Measurements from ENCODE around the gene SMAD3. TPM values are rescaled to one million over a fixed set of nuclear protein-coding genes. Genes with fewer than 3 reads are reported as not detected.

The SMAD3 gene
- total and polyA plus RNA-seq, 3 experiments from 2014 or later, result 30.2 to 34.2 (median 31.7) TPM

DNA sequence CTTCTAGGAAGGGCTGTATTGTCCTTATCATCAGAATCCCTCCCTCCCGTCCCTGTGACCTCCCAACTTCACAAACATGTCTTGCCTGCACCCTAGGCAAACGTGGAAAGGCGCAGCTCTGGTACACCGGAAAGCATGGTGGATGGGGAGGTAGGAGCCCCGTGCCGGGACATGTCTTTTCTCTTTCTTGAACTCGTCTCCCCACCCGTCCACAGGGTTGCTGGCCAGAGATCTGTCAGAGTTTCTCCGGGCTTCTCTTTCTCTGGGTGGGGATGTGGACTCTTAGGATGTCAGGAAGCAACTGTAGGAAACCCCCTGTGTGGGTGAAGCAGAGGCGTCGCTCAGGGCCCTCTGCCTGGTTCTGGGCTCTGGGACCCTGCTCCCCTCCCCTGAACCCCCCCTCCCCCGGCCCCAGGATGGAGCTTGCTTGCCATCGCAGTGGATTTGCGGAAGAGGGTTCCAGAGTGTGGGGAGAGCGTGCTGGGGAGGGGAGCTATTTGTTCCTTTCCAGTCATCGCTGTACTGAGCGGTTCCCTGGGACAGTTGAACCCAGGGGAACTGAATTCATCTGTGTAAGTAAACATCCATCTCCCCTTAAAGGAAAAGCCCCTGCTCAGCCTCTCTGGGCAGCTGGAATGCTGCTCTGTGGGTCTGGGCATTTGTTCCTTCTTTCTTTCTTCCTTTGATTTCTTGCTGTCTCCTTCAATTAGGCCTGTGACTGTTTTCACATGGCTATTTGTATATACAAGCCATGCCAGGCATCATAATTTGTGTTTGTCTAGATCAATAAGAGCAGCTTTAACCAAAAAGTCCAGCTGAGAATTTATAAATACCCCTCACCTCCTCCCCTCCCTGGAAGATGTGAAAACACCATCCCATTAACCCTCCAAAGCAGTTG, 72.8 kb downstream of the SMAD3 start:
- ChIA-PET POLR2A (interaction anchor here (1.3 kb wide), 1 partner anchor 14 kb away, joined by 3 read pairs; no protein-coding TSS in a partner anchor), CTCF (interaction anchor here (1.0 kb wide), 1 partner anchor 17 kb away, joined by 3 read pairs; no protein-coding TSS in a partner anchor)
- Mint-ChIP-seq H3K27me3 (no peaks in the 10 kb centered on the region), H3K36me3 (peaks cover 0 to 33% (median 3%) of the 10 kb centered on the region in 3 donors), H3K4me1 (peaks cover 84 to 100% (median 98%) of the 10 kb centered on the region in 3 donors), H3K4me3 (peak overlapping the region; percentile 0 to 54 (median 26)), H3K27ac (peak overlapping the region; percentile 13 to 100 (median 98)), H3K9me3 (no peaks in the 10 kb centered on the region)
- Histone ChIP-seq H3K27me3 (ENCODE audit: insufficient read depth, low read length, poor library complexity, severe bottlenecking) (no peaks in the 10 kb centered on the region), H3K4me3 (ENCODE audit: low read length) (no peak overlapping the region), H3K36me3 (ENCODE audit: insufficient read depth, low read length) (no peaks in the 10 kb centered on the region), H3K4me1 (ENCODE audit: insufficient read depth, low read length) (peaks cover 80% of the 10 kb centered on the region), H3K9me3 (ENCODE audit: low read length) (no peaks in the 10 kb centered on the region), H3K27ac (ENCODE audit: low read depth, low read length) (no peak overlapping the region)
- no peak for DNase-seq

DNA sequence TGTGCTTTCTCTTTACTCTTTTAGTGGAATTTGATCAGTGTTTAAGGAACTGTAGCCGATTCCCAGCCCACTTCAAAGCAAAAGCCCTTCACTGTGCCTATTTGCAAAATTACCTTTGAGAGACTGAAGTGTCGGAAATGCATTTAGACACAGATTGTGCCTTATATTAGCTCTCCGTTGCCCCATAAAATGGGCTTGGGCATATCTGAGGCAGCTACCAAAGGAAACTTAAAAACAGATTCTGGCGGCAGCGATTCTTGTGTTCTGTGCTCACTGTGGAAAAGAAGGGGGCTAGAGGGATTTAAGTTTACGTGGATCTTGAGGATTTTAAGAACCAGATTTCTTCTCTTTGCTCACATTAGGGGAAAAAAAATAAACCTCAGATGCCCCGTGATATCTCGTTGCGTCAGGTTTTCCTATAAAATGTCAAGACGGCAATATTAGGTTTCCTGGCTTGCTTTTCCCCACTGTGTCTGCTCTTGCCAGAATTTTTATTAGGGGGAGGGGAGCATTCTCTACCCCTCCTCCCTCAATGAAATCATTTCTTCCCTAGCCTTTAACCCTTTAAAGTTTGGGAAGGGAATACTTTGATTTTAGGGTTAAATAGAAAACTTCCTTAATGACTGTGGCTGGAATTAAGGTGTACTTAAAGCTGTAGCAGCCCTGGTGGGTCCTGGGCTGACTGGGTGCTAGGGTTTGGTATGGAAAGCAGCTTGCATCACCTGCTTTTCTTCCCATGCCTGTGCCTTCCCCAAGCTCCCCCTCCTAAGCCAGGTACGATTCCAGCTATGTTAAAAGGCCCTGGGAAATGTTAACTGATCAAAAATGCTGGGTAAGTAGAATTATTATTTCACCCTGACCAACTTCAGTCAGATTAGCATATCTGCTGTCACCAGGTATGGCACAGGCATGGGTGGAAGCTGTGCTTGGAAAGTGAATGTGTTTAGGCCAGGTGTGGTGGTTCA, 73.8 kb downstream of the SMAD3 start:
- H3K27ac Mint-ChIP-seq, result peak overlapping the region; percentile 13 to 100 (median 78)
- H3K4me1 Mint-ChIP-seq, result peaks cover 79 to 100% (median 96%) of the 10 kb centered on the region in 3 donors
- Histone ChIP-seq H3K36me3 (ENCODE audit: insufficient read depth, low read length) (no peaks in the 10 kb centered on the region), H3K4me3 (ENCODE audit: low read length) (no peak overlapping the region), H3K27ac (ENCODE audit: low read depth, low read length) (no peak overlapping the region), H3K4me1 (ENCODE audit: insufficient read depth, low read length) (peaks cover 73% of the 10 kb centered on the region), H3K27me3 (ENCODE audit: insufficient read depth, low read length, poor library complexity, severe bottlenecking) (no peaks in the 10 kb centered on the region), H3K9me3 (ENCODE audit: low read length) (no peaks in the 10 kb centered on the region)
- ChIA-PET POLR2A (interaction anchor here (0.8 kb wide), 1 partner anchor 22 kb away, joined by 3 read pairs; no protein-coding TSS in a partner anchor), CTCF (no interaction called here)
- no peak for DNase-seq
- no peaks in the 10 kb centered on the region for H3K27me3 Mint-ChIP-seq
- no peaks in the 10 kb centered on the region for H3K9me3 Mint-ChIP-seq
- H3K4me3 Mint-ChIP-seq, result peak overlapping the region in 5 of 7 donors; percentile 0 to 72 (median 59)
- peaks cover 0 to 32% (median 3%) of the 10 kb centered on the region in 3 donors for H3K36me3 Mint-ChIP-seq

DNA sequence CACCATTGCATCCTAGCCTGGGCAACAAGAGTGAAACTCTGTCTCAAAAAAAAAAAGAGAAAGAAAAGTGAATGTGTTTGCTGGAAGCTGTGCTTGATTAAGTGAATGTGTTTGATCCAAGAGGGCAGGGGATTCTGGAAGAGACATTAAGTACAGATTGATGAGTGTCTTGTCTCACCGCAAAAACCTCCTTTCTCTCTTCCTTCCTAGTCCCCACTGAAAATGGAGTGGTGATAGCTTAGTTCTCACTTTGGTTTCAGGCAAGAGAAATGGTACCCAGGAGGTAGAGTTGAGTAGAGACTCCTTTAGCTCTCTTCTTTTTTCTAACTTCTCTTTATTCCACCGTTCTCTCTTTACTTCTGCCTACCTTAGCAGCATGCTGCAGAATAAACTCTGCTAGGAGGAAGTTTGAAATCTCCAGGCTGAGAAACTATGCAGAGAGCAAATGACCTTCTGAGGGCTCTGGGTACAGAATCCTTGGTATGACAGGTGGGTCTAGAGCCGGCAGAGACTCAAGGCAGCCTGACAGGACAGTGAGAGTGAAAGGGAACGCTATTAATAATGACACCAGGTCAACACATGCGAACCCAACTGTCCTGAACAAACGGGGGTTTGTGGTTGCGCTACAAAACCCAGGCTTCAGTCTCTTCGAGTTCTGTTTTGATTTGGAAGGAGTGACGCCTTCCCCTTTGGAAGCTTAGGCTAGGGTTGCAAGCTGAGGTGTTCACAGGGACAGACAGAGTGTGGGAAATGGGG, 74.9 kb downstream of the SMAD3 start:
- ChIA-PET POLR2A (interaction anchor here (0.8 to 0.9 kb wide), 2 partner anchors 10 to 23 kb away, joined by 3 to 5 read pairs; no protein-coding TSS in a partner anchor), CTCF (interaction anchor here (1.4 kb wide), 1 partner anchor 20 kb away, joined by 3 read pairs; no protein-coding TSS in a partner anchor)
- H3K4me1 ChIP-seq (ENCODE audit: insufficient read depth, low read length), result peaks cover 73% of the 10 kb centered on the region
- H3K36me3 Mint-ChIP-seq, result peaks cover 0 to 29% (median 3%) of the 10 kb centered on the region in 3 donors
- no peaks in the 10 kb centered on the region for H3K9me3 ChIP-seq (ENCODE audit: low read length)
- no peak for DNase-seq
- peak overlapping the region; percentile 6 to 72 (median 66) for H3K4me3 Mint-ChIP-seq
- no peaks in the 10 kb centered on the region for H3K36me3 ChIP-seq (ENCODE audit: insufficient read depth, low read length)
- H3K27me3 ChIP-seq (ENCODE audit: insufficient read depth, low read length, poor library complexity, severe bottlenecking), result no peaks in the 10 kb centered on the region
- H3K4me1 Mint-ChIP-seq, result peaks cover 79 to 100% (median 96%) of the 10 kb centered on the region in 3 donors
- H3K27ac ChIP-seq (ENCODE audit: low read depth, low read length), result no peak overlapping the region
- H3K27me3 Mint-ChIP-seq, result no peaks in the 10 kb centered on the region
- H3K9me3 Mint-ChIP-seq, result no peaks in the 10 kb centered on the region
- peak overlapping the region; percentile 64 to 95 (median 85) for H3K27ac Mint-ChIP-seq
- no peak overlapping the region for H3K4me3 ChIP-seq (ENCODE audit: low read length)

DNA sequence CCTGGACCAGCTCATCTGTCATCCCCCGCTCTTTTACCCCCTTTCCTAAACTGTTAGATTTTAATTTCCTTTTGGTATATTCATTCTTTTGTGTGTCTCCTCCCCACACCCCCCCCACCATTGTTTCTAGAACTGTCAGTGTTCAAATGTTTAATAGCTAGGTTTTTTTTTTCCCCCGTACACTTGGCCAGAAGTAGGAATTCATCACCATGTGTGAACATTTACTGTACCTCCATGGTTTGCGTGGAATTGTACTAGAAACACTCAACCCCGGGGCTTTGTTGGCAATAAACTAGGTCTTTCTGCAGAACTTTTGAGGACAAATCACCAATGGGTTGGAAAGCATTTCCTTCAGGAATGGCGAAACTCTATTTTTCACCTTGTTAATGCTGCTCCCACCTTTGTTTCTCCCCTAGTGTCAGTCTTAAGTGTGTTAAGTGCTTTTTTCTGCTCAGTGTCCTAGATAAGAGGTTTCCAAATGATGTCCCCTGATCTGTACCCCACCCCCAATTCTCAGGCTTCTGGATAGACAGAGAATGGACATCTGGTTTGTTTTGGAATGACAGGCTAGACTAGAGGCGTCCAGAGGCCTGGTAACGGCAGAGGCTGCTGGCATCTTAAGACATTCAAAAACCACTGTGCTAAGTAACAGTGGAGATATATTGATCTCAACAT, 76.8 kb downstream of the SMAD3 start:
- no peak overlapping the region for H3K27ac ChIP-seq (ENCODE audit: low read depth, low read length)
- no peaks in the 10 kb centered on the region for H3K36me3 ChIP-seq (ENCODE audit: insufficient read depth, low read length)
- Mint-ChIP-seq H3K4me1 (peaks cover 83 to 100% (median 96%) of the 10 kb centered on the region in 3 donors), H3K9me3 (no peaks in the 10 kb centered on the region), H3K36me3 (peaks cover 0 to 29% (median 3%) of the 10 kb centered on the region in 3 donors), H3K27me3 (peaks cover 0 to 2% of the 10 kb centered on the region in 2 donors), H3K4me3 (no peak overlapping the region), H3K27ac (peak overlapping the region in 7 of 8 donors; percentile 59 to 92 (median 72))
- POLR2A ChIA-PET, result interaction anchor here (0.6 kb wide), 1 partner anchor 69 kb away, joined by 8 read pairs; no protein-coding TSS in a partner anchor
- no peaks in the 10 kb centered on the region for H3K27me3 ChIP-seq (ENCODE audit: insufficient read depth, low read length, poor library complexity, severe bottlenecking)
- peaks cover 76% of the 10 kb centered on the region for H3K4me1 ChIP-seq (ENCODE audit: insufficient read depth, low read length)
- DNase-seq, result no peak
- CTCF ChIA-PET, result interaction anchor here (0.7 to 1.2 kb wide), 3 partner anchors 12 to 77 kb away, joined by 3 to 4 read pairs (median 3); partner anchors contain the start of gene SMAD3
- H3K4me3 ChIP-seq (ENCODE audit: low read length), result no peak overlapping the region
- H3K9me3 ChIP-seq (ENCODE audit: low read length), result no peaks in the 10 kb centered on the region

DNA sequence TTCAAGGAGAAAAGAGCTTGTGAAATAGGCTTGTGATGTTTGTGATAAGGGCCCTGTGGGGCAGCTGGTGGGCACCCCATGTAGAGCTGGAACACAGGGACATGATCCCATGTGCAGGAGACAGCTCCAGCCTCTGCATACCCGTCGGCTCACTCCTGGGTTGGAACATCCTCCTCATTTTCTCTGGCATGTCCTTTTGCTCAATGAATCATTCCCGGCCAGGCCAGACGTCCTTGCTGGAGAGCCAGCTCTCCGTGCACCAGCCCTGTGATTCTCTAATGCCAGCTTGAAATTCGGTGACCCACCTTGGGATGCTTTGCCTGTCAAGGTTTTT, 77.3 kb downstream of the SMAD3 start:
- no peaks in the 10 kb centered on the region for H3K9me3 Mint-ChIP-seq
- no peak overlapping the region for H3K27ac ChIP-seq (ENCODE audit: low read depth, low read length)
- peak overlapping the region in 6 of 8 donors; percentile 43 to 88 (median 66) for H3K27ac Mint-ChIP-seq
- no peaks in the 10 kb centered on the region for H3K9me3 ChIP-seq (ENCODE audit: low read length)
- peaks cover 76% of the 10 kb centered on the region for H3K4me1 ChIP-seq (ENCODE audit: insufficient read depth, low read length)
- ChIA-PET CTCF (interaction anchor here (0.7 to 1.2 kb wide), 3 partner anchors 11 to 77 kb away, joined by 3 to 4 read pairs (median 3); partner anchors contain the start of gene SMAD3), POLR2A (no interaction called here)
- H3K36me3 ChIP-seq (ENCODE audit: insufficient read depth, low read length), result no peaks in the 10 kb centered on the region
- H3K4me1 Mint-ChIP-seq, result peaks cover 84 to 100% (median 96%) of the 10 kb centered on the region in 3 donors
- no peak for DNase-seq
- H3K4me3 ChIP-seq (ENCODE audit: low read length), result no peak overlapping the region
- H3K27me3 Mint-ChIP-seq, result peaks cover 0 to 2% of the 10 kb centered on the region in 2 donors
- peaks cover 0 to 28% (median 6%) of the 10 kb centered on the region in 3 donors for H3K36me3 Mint-ChIP-seq
- H3K27me3 ChIP-seq (ENCODE audit: insufficient read depth, low read length, poor library complexity, severe bottlenecking), result no peaks in the 10 kb centered on the region
- H3K4me3 Mint-ChIP-seq, result no peak overlapping the region

DNA sequence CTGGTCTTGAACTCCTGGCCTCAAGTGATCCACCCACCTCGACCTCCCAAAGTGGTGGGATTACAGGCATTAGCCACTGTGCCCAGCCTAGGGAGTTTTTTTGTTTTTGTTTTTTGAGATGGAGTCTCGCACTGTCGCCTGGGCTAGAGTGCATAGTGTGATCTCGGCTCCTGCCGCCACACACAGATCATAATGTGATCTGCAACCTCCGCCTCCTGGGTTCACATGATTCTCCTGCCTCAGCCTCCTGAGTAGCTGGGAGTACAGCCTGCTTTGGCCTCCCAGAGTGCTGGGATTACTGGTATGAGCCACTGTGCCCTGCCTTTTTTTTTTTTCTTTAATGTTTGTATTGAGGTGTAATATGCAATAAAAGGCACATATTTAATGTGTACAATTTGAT, 78.2 kb downstream of the SMAD3 start:
- no peaks in the 10 kb centered on the region for H3K9me3 ChIP-seq (ENCODE audit: low read length)
- POLR2A ChIA-PET, result no interaction called here
- no peak overlapping the region for H3K4me3 ChIP-seq (ENCODE audit: low read length)
- no peak overlapping the region for H3K27ac ChIP-seq (ENCODE audit: low read depth, low read length)
- peaks cover 86 to 100% (median 97%) of the 10 kb centered on the region in 3 donors for H3K4me1 Mint-ChIP-seq
- no peak for DNase-seq
- H3K36me3 ChIP-seq (ENCODE audit: insufficient read depth, low read length), result no peaks in the 10 kb centered on the region
- no peaks in the 10 kb centered on the region for H3K9me3 Mint-ChIP-seq
- no peak overlapping the region for H3K4me3 Mint-ChIP-seq
- H3K27me3 ChIP-seq (ENCODE audit: insufficient read depth, low read length, poor library complexity, severe bottlenecking), result no peaks in the 10 kb centered on the region
- peak overlapping the region in 4 of 8 donors; percentile 46 to 88 (median 82) for H3K27ac Mint-ChIP-seq
- peaks cover 0 to 24% (median 8%) of the 10 kb centered on the region in 3 donors for H3K36me3 Mint-ChIP-seq
- peaks cover 0 to 2% of the 10 kb centered on the region in 2 donors for H3K27me3 Mint-ChIP-seq
- H3K4me1 ChIP-seq (ENCODE audit: insufficient read depth, low read length), result peaks cover 81% of the 10 kb centered on the region
- CTCF ChIA-PET, result no interaction called here
